NCI-H1092 treated with DMSO at 0.1 percent for 48 hours (cell line): ENCODE results near the gene ATP5PB.

Experiments used
- DNase-seq: peaks from one replicate; lab custom pipeline; 2025; lab: John Stamatoyannopoulos, UW

ATP5PB gene

DNA sequence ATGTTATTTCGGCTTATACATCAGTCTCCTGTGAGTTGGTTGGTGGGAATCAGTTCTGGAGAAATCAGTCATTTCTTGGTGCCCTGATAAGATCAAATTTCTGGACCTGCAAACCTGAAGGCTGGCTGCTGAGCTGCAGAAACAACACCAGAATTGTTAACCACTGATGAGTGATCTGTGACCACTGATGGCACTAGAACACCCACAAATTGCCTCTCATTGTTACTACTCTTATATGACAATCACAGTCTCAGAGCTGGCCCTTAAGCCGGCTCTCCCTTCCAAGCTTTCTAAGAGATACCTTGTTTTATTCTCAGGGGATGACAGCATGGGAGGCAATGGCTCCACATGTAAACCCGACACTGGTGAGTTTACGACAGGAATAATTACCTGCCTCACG, 26.4 kb downstream of the ATP5PB start:
- no peak for DNase-seq

DNA sequence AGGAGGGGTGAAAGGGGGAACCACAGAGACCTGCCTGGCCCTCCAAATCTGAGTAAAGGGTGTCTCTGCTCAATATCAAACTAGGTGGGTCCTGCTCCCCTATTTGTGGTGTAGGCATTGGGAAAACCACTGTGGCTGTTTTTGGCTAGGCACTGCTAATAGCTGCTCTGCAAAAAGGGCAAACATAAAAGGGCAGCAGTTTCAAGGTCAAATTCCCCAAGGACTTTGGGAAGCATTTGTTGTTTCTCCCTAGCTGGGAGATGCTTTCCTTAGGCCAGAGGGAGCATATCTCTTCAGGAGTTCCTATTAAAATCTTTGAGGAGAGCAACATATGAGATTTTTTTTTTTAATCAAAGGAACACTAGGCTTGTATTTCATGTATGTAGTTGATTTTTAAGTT, 26.9 kb downstream of the ATP5PB start:
- no peak for DNase-seq

DNA sequence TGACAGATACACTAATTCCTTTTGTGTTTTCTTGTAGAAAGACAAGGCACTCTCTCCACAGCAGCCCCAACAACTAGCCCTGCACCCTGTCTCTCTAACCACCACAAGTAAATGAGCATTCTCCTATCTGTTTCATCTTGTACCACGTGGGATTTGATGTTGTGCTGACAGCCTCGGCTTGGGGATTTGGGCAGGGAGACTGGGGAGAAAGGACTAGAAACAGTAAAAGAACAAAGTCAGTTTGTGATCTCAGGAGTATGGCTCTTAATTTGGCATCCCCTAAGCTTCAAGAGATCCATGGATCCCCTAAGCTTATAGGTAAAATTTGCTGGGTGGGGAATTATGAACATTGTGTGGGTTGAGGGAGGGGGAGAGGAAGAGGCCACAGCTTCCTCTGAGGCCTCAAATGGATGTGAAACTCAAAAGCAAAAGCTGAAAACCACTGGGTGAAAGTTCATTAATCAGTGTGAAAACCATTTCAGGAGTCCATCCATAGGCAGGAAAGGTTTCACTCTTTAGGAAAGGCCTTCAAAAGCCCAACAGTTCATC, 27.6 kb downstream of the ATP5PB start:
- DNase-seq = no peak

DNA sequence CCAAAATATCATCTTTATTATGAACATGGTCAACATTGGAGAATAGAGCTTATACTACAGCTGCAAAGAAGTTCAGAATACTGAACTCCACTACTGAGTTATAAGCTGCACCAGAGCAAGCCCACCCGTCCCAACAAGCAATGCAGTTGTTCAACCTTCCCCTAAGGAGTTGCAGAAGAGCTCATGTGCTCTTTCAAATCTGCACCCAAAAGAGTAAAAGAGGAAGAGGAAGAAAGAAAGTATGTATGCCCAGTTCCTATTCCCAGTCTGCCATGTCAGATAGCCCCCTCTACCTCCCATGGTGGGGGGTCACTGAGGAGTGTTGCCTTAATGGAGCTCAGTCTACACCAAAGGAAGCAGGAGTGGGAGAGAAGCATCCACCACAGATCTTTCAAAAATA, 31.4 kb downstream of the ATP5PB start:
- DNase-seq = no peak

DNA sequence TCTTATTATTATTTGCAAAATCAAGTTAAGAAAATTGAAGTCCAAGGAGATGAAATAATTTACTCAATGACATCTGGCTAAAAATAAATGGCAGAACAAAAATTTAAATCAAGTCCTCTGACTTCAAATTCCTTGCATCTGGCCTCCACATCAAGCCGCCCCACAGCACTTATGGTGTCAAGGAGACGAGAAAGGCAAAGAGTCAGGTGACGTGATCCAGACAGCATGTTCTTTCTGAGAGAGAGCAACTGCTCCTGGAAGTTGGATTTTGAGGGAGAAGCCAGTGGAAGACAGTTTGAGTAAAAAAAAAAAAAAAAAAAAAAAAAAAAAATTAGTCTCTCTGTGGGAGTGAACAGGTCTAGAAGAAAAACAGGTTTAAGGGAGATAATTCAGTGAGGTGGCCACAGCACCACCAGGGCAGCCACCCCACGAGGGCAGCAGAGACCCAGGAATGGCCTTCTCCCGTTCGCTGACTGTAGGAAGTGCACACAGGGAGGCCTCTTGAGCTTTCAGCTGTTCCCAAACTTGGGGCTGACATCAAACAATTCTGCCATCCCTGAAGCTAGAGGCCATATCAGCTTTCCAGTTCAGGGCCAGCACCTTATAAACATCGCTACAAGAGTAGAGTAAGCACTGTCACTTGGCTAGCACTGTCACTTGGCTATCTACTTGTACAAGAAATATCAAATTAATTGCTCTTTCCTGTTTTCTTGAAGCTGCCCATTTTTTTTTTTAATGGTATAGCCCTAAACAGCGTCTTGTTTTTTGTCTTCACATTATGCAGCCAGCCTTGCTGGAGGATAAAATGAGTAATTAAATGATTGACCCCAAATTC, 32.3 kb downstream of the ATP5PB start:
- DNase-seq = peak; percentile 45

DNA sequence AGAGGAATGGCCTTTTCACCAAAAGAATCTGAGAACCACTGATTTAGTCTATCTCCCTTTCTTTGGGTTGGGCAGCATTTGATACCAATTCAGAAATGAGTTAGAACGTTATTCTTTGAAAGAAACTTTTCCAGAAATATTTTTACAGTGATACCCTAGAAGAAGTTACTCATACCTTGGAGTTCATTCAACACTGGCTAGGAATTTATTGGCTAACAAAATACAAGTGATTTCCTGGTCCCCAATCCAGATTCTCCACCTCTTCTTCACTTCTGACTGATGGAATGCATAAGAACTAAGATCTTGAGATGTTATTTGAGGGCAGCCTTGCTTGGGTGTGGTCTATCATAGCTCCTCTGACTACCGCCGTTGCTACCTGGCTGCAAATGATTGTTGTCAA, 33.9 kb downstream of the ATP5PB start:
- no peak for DNase-seq

DNA sequence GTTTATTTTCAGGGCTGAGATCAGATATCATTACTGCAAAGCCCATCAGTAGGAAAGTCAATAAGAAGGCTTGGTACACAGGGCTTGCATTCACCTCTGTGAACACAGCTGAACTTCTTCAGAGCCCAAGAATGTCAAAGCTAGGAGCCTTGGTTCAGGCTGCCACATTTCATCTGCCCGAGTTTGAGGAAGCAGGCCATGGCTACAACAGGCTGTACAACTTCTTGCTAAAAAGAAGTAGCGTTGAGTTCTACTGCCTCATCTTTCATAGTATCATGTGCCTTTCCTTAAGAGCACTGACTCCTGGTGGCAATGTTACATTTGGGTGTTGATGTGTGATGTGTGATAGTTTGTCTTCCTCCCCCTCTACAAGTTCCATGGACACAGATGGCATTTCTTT, 34.6 kb downstream of the ATP5PB start:
- no peak for DNase-seq

DNA sequence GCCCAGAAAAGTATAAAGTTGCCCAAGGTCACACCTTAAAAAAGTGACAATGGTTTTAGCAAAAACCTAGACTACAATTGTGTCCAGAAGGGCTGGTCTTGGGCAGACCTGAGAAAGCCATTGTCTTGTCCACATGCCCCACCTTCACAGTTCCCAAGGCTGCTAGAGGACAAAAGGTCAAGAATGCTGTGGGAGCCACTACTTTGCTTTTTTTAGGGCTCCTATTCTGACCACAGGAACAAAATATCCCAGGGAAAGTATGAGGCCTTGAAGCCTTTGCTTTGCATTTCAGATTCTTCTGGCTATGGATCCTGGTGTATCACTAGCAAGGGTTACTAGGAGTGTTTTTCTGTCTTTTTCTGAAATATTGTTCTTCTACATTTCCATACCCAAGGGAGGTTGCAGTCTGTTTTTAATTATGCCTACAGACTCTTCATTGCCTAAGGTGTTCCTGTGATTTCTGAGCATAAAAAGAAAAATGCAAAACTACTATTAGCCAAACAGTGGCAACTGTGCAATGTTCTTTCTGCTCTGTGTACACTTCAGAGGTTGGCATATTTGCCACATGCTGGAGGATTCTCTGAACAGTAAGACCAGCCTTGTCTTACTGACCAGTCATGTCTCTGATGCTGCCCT, 35.2 kb downstream of the ATP5PB start:
- DNase-seq = no peak

DNA sequence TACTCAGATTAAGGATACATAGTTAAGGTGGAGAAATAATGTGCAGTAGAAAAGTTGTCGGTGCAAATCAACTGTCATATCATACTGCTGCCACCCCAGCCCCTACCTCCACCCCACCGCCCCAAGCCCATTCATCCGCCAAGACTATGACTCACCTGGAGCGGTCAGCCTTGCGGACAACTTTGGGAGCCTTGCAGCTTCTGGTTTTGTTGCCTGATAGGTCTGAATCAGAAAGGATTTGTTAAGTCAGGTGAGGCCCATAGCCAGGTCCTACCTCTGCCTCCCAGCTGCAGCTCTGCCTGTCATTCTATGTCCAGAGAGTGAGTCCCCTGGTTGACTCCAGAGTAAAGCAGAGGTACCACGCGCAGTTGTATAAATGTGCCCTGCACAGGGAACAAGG, 37.2 kb downstream of the ATP5PB start:
- no peak for DNase-seq

DNA sequence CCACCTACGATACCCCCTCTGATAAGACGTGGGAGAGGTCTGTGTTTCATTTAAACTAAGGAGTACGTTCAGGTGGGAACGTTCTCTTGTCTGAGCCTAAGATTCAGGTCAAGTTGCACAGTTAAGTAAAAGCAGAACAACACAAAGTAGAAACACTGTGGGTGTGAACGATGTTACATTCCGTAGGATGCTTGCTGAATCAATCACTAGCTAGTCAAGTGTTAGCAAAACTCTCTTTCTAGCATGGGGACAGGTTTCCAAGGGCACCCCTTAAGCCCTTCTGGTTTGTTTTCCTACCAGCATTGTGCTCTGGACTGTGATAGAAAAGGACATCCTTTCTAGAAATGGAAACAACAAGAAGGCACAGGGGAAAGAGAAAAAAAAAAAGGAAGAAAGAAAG, 37.9 kb downstream of the ATP5PB start:
- DNase-seq = no peak

DNA sequence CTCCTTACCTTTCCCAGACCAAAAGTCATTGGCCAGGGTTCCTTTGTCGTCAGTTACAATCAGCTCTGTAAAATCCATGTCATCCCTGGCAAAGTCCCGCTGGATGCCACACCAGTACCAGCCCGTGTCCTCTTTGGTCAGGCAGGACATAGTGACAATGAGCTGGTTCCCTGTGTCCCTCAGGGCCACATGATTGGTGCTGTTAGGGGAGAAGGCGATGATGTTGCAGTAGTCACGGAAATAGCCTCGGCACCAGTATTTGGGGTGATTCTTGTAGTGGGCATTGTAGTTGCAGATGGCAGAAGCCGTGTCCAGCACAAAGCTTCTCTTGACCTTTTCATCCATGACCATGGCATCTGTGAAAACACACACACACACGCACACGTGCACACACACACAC, 39.4 kb downstream of the ATP5PB start:
- DNase-seq = no peak

DNA sequence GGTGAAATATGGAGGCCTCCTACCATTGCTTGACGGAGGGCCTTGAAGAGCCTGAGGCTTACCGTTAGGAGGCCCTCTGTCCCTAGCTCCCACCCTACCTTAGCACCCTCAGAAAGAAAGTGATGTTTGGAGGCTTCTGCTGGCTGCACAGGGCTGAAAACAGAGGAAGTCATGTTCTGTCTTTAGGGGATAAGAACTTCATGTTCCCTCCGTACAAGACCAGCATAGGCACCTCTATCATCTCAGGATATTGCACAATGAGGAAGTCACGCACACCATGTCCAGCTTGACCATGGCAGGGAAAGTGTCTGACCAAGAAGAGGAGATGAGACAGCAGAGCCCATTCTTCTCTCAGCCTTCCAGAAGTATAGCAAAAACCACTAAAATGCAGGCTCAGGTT, 40.3 kb downstream of the ATP5PB start:
- DNase-seq = no peak

DNA sequence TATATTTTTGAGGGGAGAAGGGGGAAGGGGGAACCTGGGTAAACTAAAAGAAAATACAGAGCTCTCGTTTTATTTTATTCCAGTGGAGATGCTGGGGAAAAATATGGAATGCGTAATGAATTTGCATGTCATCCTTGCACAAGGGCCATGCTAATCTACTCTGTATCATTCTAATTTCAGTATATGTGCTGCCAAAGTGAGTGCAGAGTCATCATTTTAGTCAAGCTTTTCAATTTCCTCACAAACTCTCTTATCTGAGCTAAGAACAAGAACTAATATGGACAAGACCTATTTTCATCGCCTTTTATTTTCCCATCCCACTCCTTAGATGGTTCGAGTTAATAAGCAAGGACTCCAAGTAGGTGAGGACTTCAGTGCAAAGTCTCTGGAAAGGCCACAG, 41.0 kb downstream of the ATP5PB start:
- DNase-seq = no peak

DNA sequence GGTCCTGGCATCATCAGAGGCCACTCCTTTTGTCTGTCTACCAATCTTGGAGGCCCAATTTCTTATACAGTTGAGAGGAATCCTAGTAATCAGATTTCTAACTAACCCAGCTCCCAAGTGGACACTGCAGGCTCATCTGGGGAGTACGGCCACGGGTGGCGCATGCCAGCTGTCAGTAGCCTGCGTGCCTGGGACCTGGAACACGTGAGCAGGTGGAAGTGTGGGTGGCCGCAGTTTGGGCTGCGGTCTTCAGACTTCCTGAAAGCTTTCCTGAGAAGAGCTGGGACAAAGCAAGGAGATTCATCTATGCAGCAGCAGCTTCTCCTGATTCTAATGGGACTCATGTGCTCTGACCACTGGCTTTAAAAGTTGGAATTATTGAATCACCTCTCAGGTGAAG, 41.8 kb downstream of the ATP5PB start:
- DNase-seq = no peak

DNA sequence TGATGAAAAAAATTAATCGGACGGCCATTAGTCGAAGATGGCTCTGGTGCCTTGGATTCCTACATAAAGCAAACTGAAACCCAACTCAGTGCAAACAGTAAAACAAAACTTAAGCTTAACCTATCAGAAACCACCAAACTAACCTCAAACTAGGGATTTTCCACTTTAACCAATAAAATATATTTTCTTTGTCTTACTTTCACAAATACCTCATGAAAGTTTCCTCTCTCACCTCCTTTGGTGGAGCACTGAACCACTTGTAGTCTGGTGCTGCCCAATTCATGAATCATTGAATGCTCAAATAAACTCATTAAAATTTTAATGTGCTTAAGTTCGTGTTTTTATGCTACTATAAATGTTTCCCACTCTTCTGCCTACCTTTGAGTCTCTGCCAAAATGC, 47.1 kb downstream of the ATP5PB start:
- no peak for DNase-seq

DNA sequence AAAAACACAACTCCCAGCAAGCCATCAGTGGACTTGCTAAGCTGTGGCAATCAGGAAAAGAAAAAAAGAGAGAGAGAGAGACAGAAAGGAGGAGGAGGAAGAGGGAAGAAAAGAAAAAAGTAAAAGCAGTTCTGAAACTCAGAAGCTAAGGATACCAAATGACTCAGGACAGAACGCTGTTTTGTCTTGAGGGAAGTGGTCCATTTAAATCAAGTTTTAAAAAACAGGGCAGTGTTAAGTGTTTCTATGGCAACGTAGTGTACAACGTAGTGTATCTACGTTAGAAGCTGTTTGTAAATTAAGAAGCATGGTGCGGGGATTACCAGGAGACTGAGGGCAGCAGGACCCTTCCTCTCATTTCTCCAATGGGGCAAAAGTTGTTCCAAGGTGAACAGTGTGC, 48.3 kb downstream of the ATP5PB start:
- DNase-seq = no peak

DNA sequence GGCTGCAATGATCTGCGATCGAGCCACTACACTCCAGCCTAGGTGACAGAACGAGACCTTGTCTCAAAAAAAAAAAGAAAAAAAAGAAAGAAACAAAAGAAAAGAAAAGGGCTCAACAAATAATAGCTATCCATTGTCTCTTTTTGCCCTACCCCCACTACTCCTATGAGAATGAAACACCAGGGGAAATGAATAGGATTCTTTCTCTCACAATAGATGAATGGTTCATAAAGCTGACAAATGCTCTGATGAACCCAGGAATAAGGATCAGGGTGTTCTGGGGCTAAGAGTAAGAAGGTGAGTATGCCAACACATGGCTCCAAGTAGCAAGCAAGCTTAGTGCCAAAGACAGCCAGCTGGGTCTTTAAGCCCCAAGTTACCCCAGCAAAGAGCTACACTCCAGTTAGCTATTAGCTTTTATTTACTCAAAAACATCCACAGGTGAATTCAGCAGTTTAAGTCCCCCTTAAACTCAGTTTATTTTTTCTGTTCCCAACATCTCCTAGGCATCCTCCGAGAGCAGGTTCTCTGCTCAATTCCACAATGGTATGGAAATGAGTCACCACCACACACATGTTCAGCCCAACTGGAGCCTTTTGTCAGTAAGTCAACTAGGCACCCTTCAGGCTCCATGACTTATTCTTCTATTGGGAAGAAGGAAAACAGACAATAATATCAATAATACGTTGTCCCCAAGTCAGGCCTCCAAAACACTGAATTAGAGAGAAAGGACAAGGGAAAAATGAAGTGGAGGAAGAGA, 49.9 kb downstream of the ATP5PB start:
- DNase-seq = no peak

DNA sequence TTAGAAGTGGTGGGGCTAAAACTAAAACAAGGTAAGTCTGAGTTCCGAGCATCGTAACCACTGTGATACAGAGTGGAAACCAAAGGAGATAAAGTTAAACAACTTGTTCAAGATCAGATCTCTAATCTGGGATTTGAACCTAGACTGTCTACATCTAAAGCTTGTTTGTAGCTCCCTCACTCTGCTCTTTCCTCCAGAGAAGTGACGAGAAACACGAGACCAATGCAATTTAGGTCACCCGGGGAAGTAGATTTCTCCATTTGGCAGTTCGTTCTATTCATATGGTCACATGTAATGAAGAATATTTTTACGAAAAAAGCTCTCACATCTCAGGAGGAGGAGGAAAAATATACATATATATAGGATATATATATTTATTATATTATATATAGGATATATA, 52.4 kb downstream of the ATP5PB start:
- DNase-seq = no peak

DNA sequence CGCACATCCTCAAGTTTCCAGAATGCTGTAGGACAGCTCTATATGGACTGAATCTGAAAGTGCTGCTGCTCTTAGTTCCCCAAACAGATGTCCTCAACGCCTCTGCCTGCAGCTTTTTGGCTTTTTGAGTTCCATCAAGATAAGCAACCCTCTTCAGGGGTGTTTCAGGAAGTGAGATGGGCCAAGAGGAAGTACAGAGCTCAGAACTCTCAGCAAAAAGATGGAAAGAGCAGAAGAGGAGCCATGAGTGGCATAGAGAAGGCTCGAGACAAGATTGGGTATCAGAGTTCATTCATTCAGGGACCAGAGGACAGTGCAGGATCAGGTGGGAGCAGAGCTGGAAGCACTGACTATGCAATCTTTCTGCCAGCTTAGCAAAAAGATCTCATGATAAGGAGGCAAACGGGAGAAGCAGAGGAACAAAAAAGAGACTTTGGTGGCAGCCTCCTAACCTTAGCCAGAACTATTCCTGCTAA, 54.4 kb downstream of the ATP5PB start, which contains the start of the genes ADORA3 and TMIGD3:
Gene ADORA3 (minus strand): TSS at position 49 of the 476 bp plus-strand sequence. CDS start 279 bp downstream, outside the sequence.
Gene TMIGD3 (minus strand): TSS at position 49 of the 476 bp plus-strand sequence. CDS start 279 bp downstream, outside the sequence.
- no peak for DNase-seq

DNA sequence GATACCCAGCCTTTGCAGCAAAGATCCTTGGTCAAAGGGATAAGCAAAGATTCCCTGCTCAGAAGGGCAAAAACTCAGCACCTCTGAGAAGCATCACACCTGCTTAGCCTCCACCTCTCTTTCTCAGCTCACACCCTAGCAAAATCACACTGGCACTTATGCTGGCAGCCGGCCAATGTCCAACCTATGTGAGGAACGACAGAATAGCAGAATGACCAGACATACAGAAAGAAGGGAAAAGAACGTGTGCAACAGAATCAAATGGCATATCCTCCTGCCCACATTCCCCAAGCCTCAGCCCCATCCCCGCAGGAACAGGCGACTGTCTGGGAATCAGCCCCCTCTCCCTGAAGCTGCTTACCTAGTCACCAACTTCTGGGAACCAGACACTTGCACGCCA, 54.8 kb downstream of the ATP5PB start:
- DNase-seq = no peak

DNA sequence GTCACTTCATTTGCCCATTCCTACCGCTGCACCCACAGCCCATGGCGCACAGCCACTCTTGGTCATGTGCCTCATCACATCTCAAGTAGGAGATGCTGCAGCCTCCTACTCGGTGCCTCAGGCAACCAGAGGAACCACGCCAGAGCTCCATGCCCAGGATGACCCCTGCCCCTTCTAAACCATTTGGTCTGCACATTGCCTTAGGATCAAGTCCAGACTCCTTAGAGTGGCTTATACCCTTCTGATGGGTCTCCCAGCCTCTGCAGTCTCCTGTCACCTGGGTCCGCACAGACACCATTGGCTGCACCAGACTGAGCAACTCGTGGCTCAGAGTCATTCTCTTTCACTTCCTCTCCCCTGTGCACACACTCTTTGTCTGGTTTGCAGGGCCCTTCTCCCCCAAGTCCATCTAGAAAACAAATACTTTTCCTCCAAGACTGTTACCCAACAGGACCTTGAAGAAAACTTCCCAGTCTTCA, 56.4 kb downstream of the ATP5PB start:
- no peak for DNase-seq

DNA sequence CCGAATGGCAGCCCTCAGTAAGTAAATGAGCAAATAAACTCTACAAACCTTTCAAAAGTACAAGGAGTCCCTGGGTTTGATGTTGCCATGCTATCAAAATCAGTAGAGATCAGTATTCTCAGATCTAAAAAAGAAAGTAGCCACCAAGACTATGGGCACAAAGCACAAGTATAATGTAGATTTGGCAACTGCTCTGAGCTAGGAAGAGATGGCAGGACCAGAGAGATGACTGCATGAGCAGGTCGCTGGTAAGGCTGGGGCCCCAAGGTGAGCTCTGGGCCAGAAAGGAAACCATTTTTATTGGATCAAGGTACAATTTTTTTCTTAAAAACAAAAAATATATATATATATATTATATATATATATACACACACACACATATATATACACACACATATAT, 57.3 kb downstream of the ATP5PB start:
- DNase-seq = no peak
